Lower lobe of right lung (tissue), 2 donors: ENCODE data around the gene EI24. TPM values are rescaled to one million over a fixed set of nuclear protein-coding genes. Genes with fewer than 3 reads are reported as not detected.

Experiments
- ATAC-seq, 2 donors: fragments of 200-7000 bp; cut with Tn5 transposase; one replicate each; pipeline ENCODE4 v1.9.1; 2020 to 2022; ENCODE audit warnings: mild to moderate bottlenecking in 2 of 2, moderate library complexity in 2 of 2
- DNase-seq: peaks from one replicate; pipeline ENCODE4 v3.0.0-alpha.2; 2020
- H3K27ac ChIP-seq: fragments of 200-600 bp; one replicate; pipeline ENCODE4 v1.8.0; 2022
- H3K27me3 ChIP-seq: fragments of 200-600 bp; one replicate; pipeline ENCODE4 v1.8.0; 2022; ENCODE audit warnings: low read depth
- H3K36me3 ChIP-seq: fragments of 200-600 bp; one replicate; pipeline ENCODE4 v1.8.0; 2022; ENCODE audit warnings: mild to moderate bottlenecking
- H3K4me1 ChIP-seq: fragments of 200-600 bp; one replicate; pipeline ENCODE4 v1.8.0; 2022
- H3K4me3 ChIP-seq: fragments of 200-600 bp; one replicate; pipeline ENCODE4 v1.8.0; 2022; ENCODE audit warnings: mild to moderate bottlenecking
- H3K9me3 ChIP-seq: fragments of 200-600 bp; one replicate; pipeline ENCODE4 v1.8.0; 2022
- CTCF ChIP-seq: fragments of 200-600 bp; IDR thresholded peaks from one replicate; pipeline ENCODE4 v1.8.0; 2022; ENCODE audit warnings: antibody characterized with exemption, mild to moderate bottlenecking
- intact Hi-C: fragments of 100-400 bp; cut with DNase I; formaldehyde crosslinking; loops from one replicate; pipeline ENCODE4 v1.11.0; 2022
- total RNA-seq: library from RNA; stranded (reverse); fragmentation: NEBNext Ultra II Directional; extraction: Animal tissue kit (Norgen Biotek cat#: 25700); gene quantifications from one replicate; pipeline ENCODE4 v1.2.1, GENCODE V29; 2021
- donor health status: DM: no; HTN: yes; CAD: no; lungs with severe emphysema.

EI24 gene
- total RNA-seq, 1 donor from 2014 or later = 56.8 TPM

GRCh38 chr11:125603207-125603606 is 33.9 kb downstream of the EI24 start:
- Histone ChIP-seq H3K27ac (no peak overlapping the region), H3K4me1 (no peaks in the 10 kb centered on the region), H3K9me3 (no peaks in the 10 kb centered on the region), H3K27me3 (no peaks in the 10 kb centered on the region), H3K36me3 (peaks cover 100% of the 10 kb centered on the region), H3K4me3 (no peak overlapping the region)
- DNase-seq (no peak), ATAC-seq (no peak)
- intact Hi-C loops = no loop called here
- TF ChIP-seq CTCF = no peak

DNA sequence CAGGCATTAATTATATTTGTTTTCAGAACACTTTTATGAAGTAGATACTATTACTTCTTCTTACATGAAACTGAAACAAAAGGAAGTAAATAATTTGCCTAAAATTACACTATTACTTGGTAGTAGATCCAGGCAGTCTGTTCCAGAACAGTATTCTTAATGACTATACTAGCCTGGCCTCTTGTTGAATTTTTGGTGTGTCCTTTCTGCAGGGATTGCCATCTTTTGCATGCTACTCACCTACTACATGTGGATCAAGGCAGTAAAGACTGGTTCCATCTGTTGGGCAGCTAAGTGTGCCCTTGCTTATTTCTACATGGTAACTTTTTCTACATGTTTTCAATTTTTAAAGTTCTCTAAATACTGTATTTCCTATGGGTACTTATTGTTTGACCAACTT is 36.1 kb downstream of the EI24 start:
- peaks cover 100% of the 10 kb centered on the region for H3K36me3 ChIP-seq
- intact Hi-C loops = no loop called here
- no peak overlapping the region for H3K4me3 ChIP-seq
- no peak overlapping the region for H3K27ac ChIP-seq
- TF ChIP-seq CTCF = no peak
- ATAC-seq (no peak), DNase-seq (no peak)
- H3K9me3 ChIP-seq = no peaks in the 10 kb centered on the region
- no peaks in the 10 kb centered on the region for H3K4me1 ChIP-seq
- H3K27me3 ChIP-seq = no peaks in the 10 kb centered on the region

GRCh38 chr11:125609545-125609944 is 40.3 kb downstream of the EI24 start:
- no peak for TF ChIP-seq CTCF
- Histone ChIP-seq H3K4me3 (no peak overlapping the region), H3K4me1 (no peaks in the 10 kb centered on the region), H3K9me3 (no peaks in the 10 kb centered on the region), H3K27ac (no peak overlapping the region), H3K36me3 (peaks cover 100% of the 10 kb centered on the region), H3K27me3 (no peaks in the 10 kb centered on the region)
- ATAC-seq (no peak), DNase-seq (no peak)
- intact Hi-C loops = no loop called here

- Histone ChIP-seq H3K9me3 (no peaks in the 10 kb centered on the region), H3K27ac (no peak overlapping the region), H3K4me3 (no peak overlapping the region), H3K4me1 (no peaks in the 10 kb centered on the region), H3K27me3 (no peaks in the 10 kb centered on the region), H3K36me3 (peaks cover 87% of the 10 kb centered on the region)
- DNase-seq (no peak), ATAC-seq (no peak)
- TF ChIP-seq CTCF = no peak
- intact Hi-C loops = no loop called here
These were observed 49.1 kb downstream of the EI24 start for GRCh38 chr11:125618383-125618782.

- TF ChIP-seq CTCF = no peak
These were observed 52.7 kb downstream of the EI24 start for GRCh38 chr11:125621995-125622394.

DNA sequence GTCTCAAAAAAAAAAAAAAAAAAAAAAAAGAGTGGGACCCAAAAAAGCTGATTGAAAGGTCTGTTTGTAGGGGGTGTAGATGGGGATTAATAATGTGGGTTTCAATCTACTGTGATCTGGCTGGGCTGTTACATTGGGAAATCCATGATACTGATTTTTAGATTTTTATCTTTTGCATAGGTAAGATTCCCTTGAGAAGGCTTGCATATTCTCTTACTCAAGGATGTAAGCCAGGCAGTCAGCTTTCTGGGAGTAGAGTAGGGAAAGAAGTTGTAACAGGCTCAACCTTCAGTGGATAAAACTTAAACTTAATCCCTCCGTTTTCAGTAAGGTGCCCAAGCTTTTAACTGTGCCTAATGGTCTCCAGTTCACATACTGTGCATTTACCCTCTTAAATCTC is 53.8 kb downstream of the EI24 start:
- Histone ChIP-seq H3K36me3 (peaks cover 40% of the 10 kb centered on the region), H3K27me3 (no peaks in the 10 kb centered on the region), H3K4me3 (no peak overlapping the region), H3K4me1 (peaks cover 17% of the 10 kb centered on the region), H3K9me3 (no peaks in the 10 kb centered on the region), H3K27ac (no peak overlapping the region)
- ATAC-seq (no peak), DNase-seq (no peak)
- intact Hi-C loops = no loop called here
- TF ChIP-seq CTCF = no peak

More at GRCh38 chr11:125621995-125622394, 52.7 kb downstream of the EI24 start:
- DNase-seq (no peak), ATAC-seq (no peak)
- H3K27me3 ChIP-seq = no peaks in the 10 kb centered on the region
- peaks cover 17% of the 10 kb centered on the region for H3K4me1 ChIP-seq
- H3K4me3 ChIP-seq = no peak overlapping the region
- intact Hi-C loops = no loop called here
- H3K27ac ChIP-seq = no peak overlapping the region
- H3K9me3 ChIP-seq = no peaks in the 10 kb centered on the region
- peaks cover 51% of the 10 kb centered on the region for H3K36me3 ChIP-seq
